Measurements from ENCODE around the gene TIAL1.

DNA sequence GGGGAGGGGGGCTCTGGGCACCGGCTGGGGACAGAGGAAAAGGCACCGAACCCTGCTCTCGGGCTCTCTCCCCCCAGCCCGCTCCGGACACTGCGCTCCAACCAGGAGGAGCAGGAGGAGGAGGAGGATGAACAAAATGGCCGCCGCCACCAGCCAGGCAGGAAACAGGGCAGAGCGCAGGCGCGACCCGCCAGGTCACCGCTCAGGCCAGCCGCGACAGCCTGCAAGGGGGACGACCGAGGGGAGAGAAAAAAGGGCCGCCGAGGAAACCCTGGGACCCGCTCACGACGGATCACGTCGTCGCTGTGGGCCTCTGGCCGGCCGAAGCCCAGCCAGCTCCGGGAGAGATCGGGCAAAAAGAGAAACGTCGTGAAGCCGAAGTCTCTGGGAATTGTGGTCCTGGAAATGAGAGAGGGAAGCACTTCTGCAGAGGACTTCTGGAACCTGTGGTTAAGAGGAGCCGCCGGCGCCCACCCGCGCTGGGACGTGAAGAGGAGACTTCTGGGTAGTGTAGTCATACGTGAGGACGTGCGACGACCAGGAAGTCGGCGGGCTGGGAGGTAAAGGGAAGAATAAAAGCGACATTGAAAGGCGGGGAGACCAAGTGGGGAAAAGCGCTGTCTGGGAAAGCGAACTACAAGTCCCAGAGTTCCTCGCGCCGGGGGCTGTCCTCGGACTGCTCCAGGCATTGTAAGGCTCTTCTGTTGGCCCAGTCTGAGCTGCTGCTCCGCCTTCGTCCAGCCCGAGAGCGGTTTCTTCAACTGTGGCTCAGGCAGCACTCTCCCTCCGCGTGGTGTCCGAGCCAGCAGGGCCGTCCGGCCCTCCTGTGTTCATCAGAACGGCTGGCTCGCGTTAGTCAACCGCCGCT lies at the start of gene TIAL1:
- TF ChIP-seq, protein P1, sequence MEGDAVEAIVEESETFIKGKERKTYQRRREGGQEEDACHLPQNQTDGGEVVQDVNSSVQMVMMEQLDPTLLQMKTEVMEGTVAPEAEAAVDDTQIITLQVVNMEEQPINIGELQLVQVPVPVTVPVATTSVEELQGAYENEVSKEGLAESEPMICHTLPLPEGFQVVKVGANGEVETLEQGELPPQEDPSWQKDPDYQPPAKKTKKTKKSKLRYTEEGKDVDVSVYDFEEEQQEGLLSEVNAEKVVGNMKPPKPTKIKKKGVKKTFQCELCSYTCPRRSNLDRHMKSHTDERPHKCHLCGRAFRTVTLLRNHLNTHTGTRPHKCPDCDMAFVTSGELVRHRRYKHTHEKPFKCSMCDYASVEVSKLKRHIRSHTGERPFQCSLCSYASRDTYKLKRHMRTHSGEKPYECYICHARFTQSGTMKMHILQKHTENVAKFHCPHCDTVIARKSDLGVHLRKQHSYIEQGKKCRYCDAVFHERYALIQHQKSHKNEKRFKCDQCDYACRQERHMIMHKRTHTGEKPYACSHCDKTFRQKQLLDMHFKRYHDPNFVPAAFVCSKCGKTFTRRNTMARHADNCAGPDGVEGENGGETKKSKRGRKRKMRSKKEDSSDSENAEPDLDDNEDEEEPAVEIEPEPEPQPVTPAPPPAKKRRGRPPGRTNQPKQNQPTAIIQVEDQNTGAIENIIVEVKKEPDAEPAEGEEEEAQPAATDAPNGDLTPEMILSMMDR (conservative IDR thresholded peaks at IDR 0.05), result no peak
- peak; percentile 19; the same call in 1 of the 2 replicates for TF ChIP-seq ZFX (IDR thresholded peaks at IDR 0.05)

Data from C4-2B (cell line).